ENCODE results near the gene RNF19B. TPM values are rescaled to one million over a fixed set of nuclear protein-coding genes. Genes with fewer than 3 reads are reported as not detected.

The RNF19B gene
- total RNA-seq, 1 experiment from 2014 or later: 22.5 TPM

DNA sequence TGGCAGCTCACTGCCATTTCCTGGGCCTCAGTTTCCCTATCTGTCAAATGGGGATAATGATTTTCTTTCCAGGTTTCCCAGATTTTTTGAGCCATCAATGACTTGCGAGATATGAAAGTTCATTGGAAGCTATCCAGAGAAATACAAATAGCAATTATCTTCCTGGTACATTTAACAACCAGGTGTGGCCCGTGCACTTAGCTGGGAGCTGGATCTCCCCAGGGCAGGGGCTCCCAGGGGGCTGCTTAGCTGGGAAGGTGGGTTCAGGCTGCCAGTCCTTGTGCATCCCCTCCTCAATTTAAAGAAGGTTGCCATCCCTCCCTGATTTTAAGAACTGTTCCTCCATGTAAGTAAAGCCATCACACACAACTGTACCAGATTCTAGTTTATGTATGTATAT, 59.8 kb downstream of the RNF19B start:
- no peak overlapping the region for H2AFZ ChIP-seq (ENCODE audit: low read depth, low read length, poor library complexity, severe bottlenecking)
- no peak overlapping the region for H3K4me2 ChIP-seq (ENCODE audit: low read length)
- no peaks in the 10 kb centered on the region for H3K9me3 ChIP-seq (ENCODE audit: control insufficient read depth in 1 of 2, insufficient read depth in 1 of 2, low read depth in 1 of 2, low read length in 2 of 2)
- no peak overlapping the region for H3K9ac ChIP-seq (ENCODE audit: low read length)
- H3K4me3 ChIP-seq (replicated peaks in 1 of 2; ENCODE audit: low read depth in 1 of 2, low read length in 2 of 2): no peak overlapping the region
- CTCF ChIA-PET: interaction anchor here (0.8 to 1.2 kb wide), 2 partner anchors 12 to 28 kb away, joined by 3 to 4 read pairs; no protein-coding TSS in a partner anchor
- intact Hi-C loops (cut with micrococcal nuclease): loop anchor here (10.0 kb wide), 1 partner anchor 150 kb away; no protein-coding TSS in a partner anchor
- peaks cover 6% of the 10 kb centered on the region; the same call in 1 of the 2 replicates for H3K79me2 ChIP-seq (ENCODE audit: insufficient read depth, low read length)
- no TSS peak for BruUV-seq (replicated peaks)
- peaks cover 16 to 31% of the 10 kb centered on the region in 2 experiments; a peak in 3 of 4 replicates for H3K4me1 ChIP-seq (ENCODE audit: control insufficient read depth in 1 of 2, insufficient read depth in 2 of 2, low read length in 2 of 2)
- DNase-seq (ENCODE audit: low read depth, low spot score): no peak
- RAD21 ChIA-PET (ENCODE audit: low non-redundant PET in 1 of 2, low total read pairs in 2 of 2, uncharacterized antibody in 2 of 2, unreplicated experiment in 2 of 2): no interaction called here
- H4K20me1 ChIP-seq (ENCODE audit: insufficient read depth): no peaks in the 10 kb centered on the region
- no peaks in the 10 kb centered on the region for H3K9me2 ChIP-seq (ENCODE audit: insufficient read depth)
- no peaks in the 10 kb centered on the region for H3K27me3 ChIP-seq (ENCODE audit: insufficient read depth, low read length)
- H3K27ac ChIP-seq (ENCODE audit: low read depth, low read length): no peak overlapping the region
- H3K36me3 ChIP-seq (ENCODE audit: control insufficient read depth in 1 of 2, insufficient read depth in 2 of 2, low read length in 2 of 2): no peaks in the 10 kb centered on the region
- TF ChIP-seq, protein P1, sequence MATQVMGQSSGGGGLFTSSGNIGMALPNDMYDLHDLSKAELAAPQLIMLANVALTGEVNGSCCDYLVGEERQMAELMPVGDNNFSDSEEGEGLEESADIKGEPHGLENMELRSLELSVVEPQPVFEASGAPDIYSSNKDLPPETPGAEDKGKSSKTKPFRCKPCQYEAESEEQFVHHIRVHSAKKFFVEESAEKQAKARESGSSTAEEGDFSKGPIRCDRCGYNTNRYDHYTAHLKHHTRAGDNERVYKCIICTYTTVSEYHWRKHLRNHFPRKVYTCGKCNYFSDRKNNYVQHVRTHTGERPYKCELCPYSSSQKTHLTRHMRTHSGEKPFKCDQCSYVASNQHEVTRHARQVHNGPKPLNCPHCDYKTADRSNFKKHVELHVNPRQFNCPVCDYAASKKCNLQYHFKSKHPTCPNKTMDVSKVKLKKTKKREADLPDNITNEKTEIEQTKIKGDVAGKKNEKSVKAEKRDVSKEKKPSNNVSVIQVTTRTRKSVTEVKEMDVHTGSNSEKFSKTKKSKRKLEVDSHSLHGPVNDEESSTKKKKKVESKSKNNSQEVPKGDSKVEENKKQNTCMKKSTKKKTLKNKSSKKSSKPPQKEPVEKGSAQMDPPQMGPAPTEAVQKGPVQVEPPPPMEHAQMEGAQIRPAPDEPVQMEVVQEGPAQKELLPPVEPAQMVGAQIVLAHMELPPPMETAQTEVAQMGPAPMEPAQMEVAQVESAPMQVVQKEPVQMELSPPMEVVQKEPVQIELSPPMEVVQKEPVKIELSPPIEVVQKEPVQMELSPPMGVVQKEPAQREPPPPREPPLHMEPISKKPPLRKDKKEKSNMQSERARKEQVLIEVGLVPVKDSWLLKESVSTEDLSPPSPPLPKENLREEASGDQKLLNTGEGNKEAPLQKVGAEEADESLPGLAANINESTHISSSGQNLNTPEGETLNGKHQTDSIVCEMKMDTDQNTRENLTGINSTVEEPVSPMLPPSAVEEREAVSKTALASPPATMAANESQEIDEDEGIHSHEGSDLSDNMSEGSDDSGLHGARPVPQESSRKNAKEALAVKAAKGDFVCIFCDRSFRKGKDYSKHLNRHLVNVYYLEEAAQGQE (IDR thresholded peaks at IDR 0.05; ENCODE audit: low read depth): no peak
- TF ChIP-seq, protein P2, sequence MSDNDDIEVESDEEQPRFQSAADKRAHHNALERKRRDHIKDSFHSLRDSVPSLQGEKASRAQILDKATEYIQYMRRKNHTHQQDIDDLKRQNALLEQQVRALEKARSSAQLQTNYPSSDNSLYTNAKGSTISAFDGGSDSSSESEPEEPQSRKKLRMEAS (IDR thresholded peaks at IDR 0.05): no peak
- TF ChIP-seq EZH2phosphoT487 (IDR thresholded peaks at IDR 0.05; ENCODE audit: borderline replicate concordance): no peak
- no peak for TF ChIP-seq EZH2 (IDR thresholded peaks at IDR 0.05)
- TF ChIP-seq, protein P3, sequence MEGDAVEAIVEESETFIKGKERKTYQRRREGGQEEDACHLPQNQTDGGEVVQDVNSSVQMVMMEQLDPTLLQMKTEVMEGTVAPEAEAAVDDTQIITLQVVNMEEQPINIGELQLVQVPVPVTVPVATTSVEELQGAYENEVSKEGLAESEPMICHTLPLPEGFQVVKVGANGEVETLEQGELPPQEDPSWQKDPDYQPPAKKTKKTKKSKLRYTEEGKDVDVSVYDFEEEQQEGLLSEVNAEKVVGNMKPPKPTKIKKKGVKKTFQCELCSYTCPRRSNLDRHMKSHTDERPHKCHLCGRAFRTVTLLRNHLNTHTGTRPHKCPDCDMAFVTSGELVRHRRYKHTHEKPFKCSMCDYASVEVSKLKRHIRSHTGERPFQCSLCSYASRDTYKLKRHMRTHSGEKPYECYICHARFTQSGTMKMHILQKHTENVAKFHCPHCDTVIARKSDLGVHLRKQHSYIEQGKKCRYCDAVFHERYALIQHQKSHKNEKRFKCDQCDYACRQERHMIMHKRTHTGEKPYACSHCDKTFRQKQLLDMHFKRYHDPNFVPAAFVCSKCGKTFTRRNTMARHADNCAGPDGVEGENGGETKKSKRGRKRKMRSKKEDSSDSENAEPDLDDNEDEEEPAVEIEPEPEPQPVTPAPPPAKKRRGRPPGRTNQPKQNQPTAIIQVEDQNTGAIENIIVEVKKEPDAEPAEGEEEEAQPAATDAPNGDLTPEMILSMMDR (IDR thresholded peaks at IDR 0.05 in 2 of 3, conservative IDR thresholded peaks at IDR 0.05 in 1 of 3; ENCODE audit: borderline replicate concordance in 1 of 3, insufficient read depth in 1 of 3, low read depth in 2 of 3, low read length in 2 of 3): no peak
- no peak for ATAC-seq
- POLR2A ChIA-PET: no interaction called here

Data from HCT116 (cell line).